K562 (cell line): ENCODE measurements around the gene ASXL2. TPM values are rescaled to one million over a fixed set of nuclear protein-coding genes. Genes with fewer than 3 reads are reported as not detected.

ENCODE experiments used
- ATAC-seq: fragments of 200-7000 bp; cut with Tn5 transposase; 3 replicates; pipeline ENCODE4 v1.9.1; 2020; ENCODE audit warnings: moderate library complexity
- BruUV-seq: library from RNA; stranded (reverse); fragments of 400-500 nt; replicated peaks from 2 replicates; lab custom pipeline; 2021; lab: Mats Ljungman, UMichigan
- CTCF ChIA-PET: fragments of 300-600 bp; formaldehyde crosslinking; extraction: SDS; loops from one replicate; lab custom pipeline; 2021; ENCODE audit warnings: low intra/inter-chr PET ratio; lab: Yijun Ruan, JAX
- POLR2A ChIA-PET: fragments of 300-600, 350-650 bp; sonication (Branson Sonifier 250); formaldehyde crosslinking; extraction: SDS; loops from one replicate; lab custom pipeline; 2021; ENCODE audit warnings: antibody characterized with exemption, inconsistent platforms; lab: Yijun Ruan, JAX
- DNase-seq, 4 experiments: peaks; one replicate each; pipeline versions ENCODE4 v3.0.0 to v3.0.0-alpha.2; 2011 to 2018; ENCODE audit warnings: low spot score in 3 of 4, mixed read lengths in 3 of 4; ENCODE audit errors: extremely low read depth in 1 of 4
- FAIRE-seq: peaks from 2 replicates; lab custom pipeline; 2011; peaks lifted over from hg19 to GRCh38; lab: Jason Lieb, UNC
- H2AFZ ChIP-seq: 2 replicates; pipeline ENCODE4 v1.6.0; 2011; ENCODE audit warnings: low read depth, low read length, control low read depth, inconsistent platforms
- H3K27ac ChIP-seq: fragments of 200-600 bp; 3 replicates; pipeline ENCODE4 v1.8.0; 2011; ENCODE audit warnings: low read depth, mild to moderate bottlenecking, control low read depth, inconsistent platforms, low read length, moderate library complexity, mixed read lengths; ENCODE audit errors: extremely low read depth
- H3K27me3 ChIP-seq, 2 experiments: fragments of 300-600 bp in 1 of 2; 2 replicates in 1 of 2; 3 replicates in 1 of 2; pipeline versions ENCODE4 v1.6.0 to v1.8.0; 2011; ENCODE audit warnings: inconsistent platforms in 2 of 2, low read length in 2 of 2, mild to moderate bottlenecking in 1 of 2, mixed read lengths in 1 of 2, moderate library complexity in 1 of 2; ENCODE audit not compliant: control insufficient read depth in 2 of 2, insufficient read depth in 2 of 2
- H3K36me3 ChIP-seq: fragments of 300-600 bp; 3 replicates; pipeline ENCODE4 v1.8.0; 2011; ENCODE audit warnings: mild to moderate bottlenecking, low read length, inconsistent platforms; ENCODE audit not compliant: control insufficient read depth, insufficient read depth
- H3K4me1 ChIP-seq, 2 experiments: fragments of 200-600 bp in 1 of 2; replicated peaks in 1 of 2; 2 replicates in 1 of 2; 3 replicates in 1 of 2; pipeline versions ENCODE4 v1.5.1 to v1.8.0; 2011; ENCODE audit warnings: inconsistent platforms in 2 of 2, low read length in 2 of 2, mild to moderate bottlenecking in 1 of 2, mixed read lengths in 1 of 2, moderate library complexity in 1 of 2; ENCODE audit not compliant: control insufficient read depth in 2 of 2, insufficient read depth in 2 of 2
- H3K4me2 ChIP-seq: 2 replicates; pipeline ENCODE4 v1.6.1; 2011; ENCODE audit warnings: low read length, control low read depth, inconsistent platforms, mixed read lengths; ENCODE audit not compliant: insufficient read depth
- H3K4me3 ChIP-seq: fragments of 200-600 bp; sonication (generic), shearing (Covaris generic); 2 replicates; pipeline ENCODE4 v1.5.1; 2016; ENCODE audit warnings: control low read depth, inconsistent platforms
- H3K79me2 ChIP-seq: fragments of 200-600 bp; 3 replicates; pipeline ENCODE4 v1.8.0; 2011; ENCODE audit warnings: low read length, inconsistent platforms; ENCODE audit not compliant: control insufficient read depth, insufficient read depth
- H3K9ac ChIP-seq, 2 experiments: 2 replicates each; pipeline versions ENCODE4 v1.6.0 to v1.6.1; 2011; ENCODE audit warnings: low read depth in 2 of 2, low read length in 2 of 2, control low read depth in 1 of 2, inconsistent platforms in 1 of 2, mild to moderate bottlenecking in 1 of 2, mixed read lengths in 1 of 2; ENCODE audit not compliant: insufficient read depth in 1 of 2
- H3K9me1 ChIP-seq: one replicate; pipeline ENCODE4 v1.6.0; 2011; ENCODE audit warnings: inconsistent platforms, mild to moderate bottlenecking, low read length, moderate library complexity; ENCODE audit not compliant: control insufficient read depth, insufficient read depth
- H3K9me3 ChIP-seq: replicated peaks from 2 replicates; pipeline ENCODE4 v1.5.1; 2011; ENCODE audit warnings: low read depth, low read length, inconsistent platforms; ENCODE audit not compliant: control insufficient read depth, insufficient read depth
- H4K20me1 ChIP-seq: replicated peaks from 2 replicates; pipeline ENCODE4 v1.6.1; 2011; ENCODE audit warnings: low read length, inconsistent platforms, mixed read lengths; ENCODE audit not compliant: control insufficient read depth, insufficient read depth
- GABPB2 ChIP-seq: fragments of 250-450 bp; sonication (Bioruptor Pico); conservative IDR thresholded peaks from 2 replicates; pipeline ENCODE4 v1.5.1; 2021; ENCODE audit warnings: mild to moderate bottlenecking
- MXI1 ChIP-seq: IDR thresholded peaks from 2 replicates; pipeline ENCODE4 v1.6.1; 2011; ENCODE audit warnings: low read depth, mild to moderate bottlenecking, improper control_type of control experiment, low read length
- NELFE ChIP-seq: IDR thresholded peaks from 2 replicates; pipeline ENCODE4 v1.6.1; 2011; ENCODE audit warnings: mild to moderate bottlenecking; ENCODE audit not compliant: insufficient read depth, insufficient read length
- ZNF217 ChIP-seq: sonication (generic); formaldehyde crosslinking; IDR thresholded peaks from 2 replicates; pipeline ENCODE4 v1.8.0; 2022; ENCODE audit warnings: mild to moderate bottlenecking, missing genetic modification reagents
- WGBS: fragments of 100-300 bp; shearing (Covaris generic); methylation state at CpG from one replicate; pipeline ENCODE4 v1.1.6; 2016; ENCODE audit warnings: low coverage, mixed read lengths; ENCODE audit not compliant: insufficient coverage; ENCODE audit errors: missing lambda C conversion rate; 5-methylcytosine and 5-hydroxymethylcytosine counted together
- in situ Hi-C: fragments of 300-500 bp; cut with MboI; formaldehyde crosslinking; loops from 4 replicates; pipeline ENCODE4 v1.15.0; 2018; ENCODE audit warnings: inconsistent platforms, mixed read lengths
- intact Hi-C: fragments of 100-400 bp; cut with micrococcal nuclease; formaldehyde crosslinking; loops from 2 replicates; pipeline ENCODE4 v1.14.2; 2022
- polyA plus RNA-seq, 8 experiments: library from polyadenylated mRNA; depleted of rRNA in 4 of 8; stranded (reverse) in 5 of 8; unstranded in 3 of 8; fragments of >200 nt; fragmentation: Nextera tagmentation in 2 of 8; fragmentation: Illumina TruSeq in 1 of 8; extraction: Ambion mirVana in 2 of 8; extraction: Trizol in 1 of 8; gene quantifications; 2 replicates each; pipeline versions ENCODE4 v1.2.1 to v1.2.3, GENCODE V29; 2011 to 2014; ENCODE audit warnings: inconsistent platforms in 1 of 8, missing spikeins in 1 of 8
- total RNA-seq, 7 experiments: library from RNA; depleted of rRNA in 6 of 7; stranded (reverse); fragments of >200 nt in 6 of 7; fragmentation: Illumina TruSeq in 2 of 7; extraction: Trizol in 2 of 7; gene quantifications; 2 replicates each; pipeline versions ENCODE4 v1.2.1 to v1.2.3, GENCODE V29; 2011 to 2021; ENCODE audit warnings: low replicate concordance in 1 of 7
- TF ChIP-seq, protein P1 (sequence below): fragments of 250-450 bp; sonication (Bioruptor Pico); IDR thresholded peaks from 2 replicates; pipeline ENCODE4 v1.5.0; 2021
- TF ChIP-seq, protein P2 (sequence below), 2 experiments: IDR thresholded peaks; 2 replicates each; pipeline ENCODE4 v1.6.1; 2011; ENCODE audit warnings: borderline replicate concordance in 1 of 2, control low read depth in 1 of 2, low read depth in 1 of 2, low read length in 1 of 2, mild to moderate bottlenecking in 1 of 2, mixed read lengths in 1 of 2, moderate library complexity in 1 of 2; ENCODE audit not compliant: insufficient read depth in 1 of 2, insufficient read length in 1 of 2, poor library complexity in 1 of 2, severe bottlenecking in 1 of 2; ENCODE audit errors: extremely low read depth in 1 of 2
- TF ChIP-seq, protein P3 (sequence below): fragments of 150-350 bp; conservative IDR thresholded peaks from 2 replicates; pipeline ENCODE4 v1.6.1; 2014; ENCODE audit warnings: low read length
- TF ChIP-seq, protein P4 (sequence below): fragments of 250-450 bp; sonication (Bioruptor Pico); IDR thresholded peaks from 2 replicates; pipeline ENCODE4 v1.4.0; 2020; ENCODE audit warnings: mild to moderate bottlenecking

ASXL2 gene
- total and polyA plus RNA-seq, 9 of the 15 experiments (the other 6 are each of a cell fraction or from before 2014, with no cell fraction given), result 2.2 to 25.9 (median 9.0) TPM

DNA sequence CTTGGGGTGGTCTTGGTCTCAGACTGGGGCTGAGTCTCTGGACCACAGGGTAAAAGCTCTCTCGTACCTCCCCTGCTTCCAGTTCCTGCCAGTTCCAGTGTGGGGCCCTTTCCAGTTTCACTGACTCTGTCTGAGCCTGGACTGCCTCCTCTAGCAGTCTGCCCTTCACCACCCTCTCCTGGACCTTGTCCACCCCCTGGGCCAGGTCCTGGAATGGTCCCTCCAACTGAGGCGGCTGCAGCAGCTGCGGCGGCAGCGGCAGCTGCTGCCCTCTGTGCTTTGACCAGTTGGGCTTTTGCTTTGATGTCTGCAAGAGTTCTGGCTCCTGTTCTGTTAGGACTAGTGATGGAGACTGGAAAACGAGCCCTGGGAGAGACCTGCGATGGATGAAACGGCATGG is 134.2 kb downstream of the ASXL2 start:
- DNase-seq, result no peak
- no peaks in the 10 kb centered on the region for H3K4me1 ChIP-seq
- no peak for FAIRE-seq
- no peaks in the 10 kb centered on the region for H3K27me3 ChIP-seq
- no peak overlapping the region for H3K4me3 ChIP-seq
- intact Hi-C loops, result no loop called here
- no TSS peak for BruUV-seq
- H3K9me1 ChIP-seq, result no peaks in the 10 kb centered on the region
- no peak for ATAC-seq
- no peak overlapping the region for H3K9ac ChIP-seq
- H3K4me2 ChIP-seq, result no peak overlapping the region
- H3K9me3 ChIP-seq, result no peaks in the 10 kb centered on the region
- POLR2A ChIA-PET, result interaction anchor here (1.0 kb wide), 1 partner anchor 500 kb away, joined by 4 read pairs; the partner anchor contains the start of gene HADHA
- in situ Hi-C loops, result no loop called here
- peaks cover 55% of the 10 kb centered on the region for H3K36me3 ChIP-seq
- peaks cover 2% of the 10 kb centered on the region; the same call in 1 of the 2 replicates for H4K20me1 ChIP-seq
- 97% methylated on average over 8 of the region's 8 CpGs for WGBS
- TF ChIP-seq, protein P1, sequence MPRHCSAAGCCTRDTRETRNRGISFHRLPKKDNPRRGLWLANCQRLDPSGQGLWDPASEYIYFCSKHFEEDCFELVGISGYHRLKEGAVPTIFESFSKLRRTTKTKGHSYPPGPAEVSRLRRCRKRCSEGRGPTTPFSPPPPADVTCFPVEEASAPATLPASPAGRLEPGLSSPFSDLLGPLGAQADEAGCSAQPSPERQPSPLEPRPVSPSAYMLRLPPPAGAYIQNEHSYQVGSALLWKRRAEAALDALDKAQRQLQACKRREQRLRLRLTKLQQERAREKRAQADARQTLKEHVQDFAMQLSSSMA (CRISPR knock-in tag), result no peak
- TF ChIP-seq, protein P2, sequence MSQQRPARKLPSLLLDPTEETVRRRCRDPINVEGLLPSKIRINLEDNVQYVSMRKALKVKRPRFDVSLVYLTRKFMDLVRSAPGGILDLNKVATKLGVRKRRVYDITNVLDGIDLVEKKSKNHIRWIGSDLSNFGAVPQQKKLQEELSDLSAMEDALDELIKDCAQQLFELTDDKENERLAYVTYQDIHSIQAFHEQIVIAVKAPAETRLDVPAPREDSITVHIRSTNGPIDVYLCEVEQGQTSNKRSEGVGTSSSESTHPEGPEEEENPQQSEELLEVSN (IDR thresholded peaks at IDR 0.05; ENCODE audit: borderline replicate concordance in 1 of 2, extremely low read depth in 1 of 2, insufficient read depth in 1 of 2, insufficient read length in 1 of 2, low read depth in 1 of 2, low read length in 1 of 2, poor library complexity in 1 of 2, severe bottlenecking in 1 of 2), result no peak
- no peak for TF ChIP-seq GABPB2
- TF ChIP-seq NELFE, result no peak
- TF ChIP-seq, protein P3, sequence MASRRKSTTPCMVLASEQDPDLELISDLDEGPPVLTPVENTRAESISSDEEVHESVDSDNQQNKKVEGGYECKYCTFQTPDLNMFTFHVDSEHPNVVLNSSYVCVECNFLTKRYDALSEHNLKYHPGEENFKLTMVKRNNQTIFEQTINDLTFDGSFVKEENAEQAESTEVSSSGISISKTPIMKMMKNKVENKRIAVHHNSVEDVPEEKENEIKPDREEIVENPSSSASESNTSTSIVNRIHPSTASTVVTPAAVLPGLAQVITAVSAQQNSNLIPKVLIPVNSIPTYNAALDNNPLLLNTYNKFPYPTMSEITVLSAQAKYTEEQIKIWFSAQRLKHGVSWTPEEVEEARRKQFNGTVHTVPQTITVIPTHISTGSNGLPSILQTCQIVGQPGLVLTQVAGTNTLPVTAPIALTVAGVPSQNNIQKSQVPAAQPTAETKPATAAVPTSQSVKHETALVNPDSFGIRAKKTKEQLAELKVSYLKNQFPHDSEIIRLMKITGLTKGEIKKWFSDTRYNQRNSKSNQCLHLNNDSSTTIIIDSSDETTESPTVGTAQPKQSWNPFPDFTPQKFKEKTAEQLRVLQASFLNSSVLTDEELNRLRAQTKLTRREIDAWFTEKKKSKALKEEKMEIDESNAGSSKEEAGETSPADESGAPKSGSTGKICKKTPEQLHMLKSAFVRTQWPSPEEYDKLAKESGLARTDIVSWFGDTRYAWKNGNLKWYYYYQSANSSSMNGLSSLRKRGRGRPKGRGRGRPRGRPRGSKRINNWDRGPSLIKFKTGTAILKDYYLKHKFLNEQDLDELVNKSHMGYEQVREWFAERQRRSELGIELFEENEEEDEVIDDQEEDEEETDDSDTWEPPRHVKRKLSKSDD, result no peak
- TF ChIP-seq, protein P4, sequence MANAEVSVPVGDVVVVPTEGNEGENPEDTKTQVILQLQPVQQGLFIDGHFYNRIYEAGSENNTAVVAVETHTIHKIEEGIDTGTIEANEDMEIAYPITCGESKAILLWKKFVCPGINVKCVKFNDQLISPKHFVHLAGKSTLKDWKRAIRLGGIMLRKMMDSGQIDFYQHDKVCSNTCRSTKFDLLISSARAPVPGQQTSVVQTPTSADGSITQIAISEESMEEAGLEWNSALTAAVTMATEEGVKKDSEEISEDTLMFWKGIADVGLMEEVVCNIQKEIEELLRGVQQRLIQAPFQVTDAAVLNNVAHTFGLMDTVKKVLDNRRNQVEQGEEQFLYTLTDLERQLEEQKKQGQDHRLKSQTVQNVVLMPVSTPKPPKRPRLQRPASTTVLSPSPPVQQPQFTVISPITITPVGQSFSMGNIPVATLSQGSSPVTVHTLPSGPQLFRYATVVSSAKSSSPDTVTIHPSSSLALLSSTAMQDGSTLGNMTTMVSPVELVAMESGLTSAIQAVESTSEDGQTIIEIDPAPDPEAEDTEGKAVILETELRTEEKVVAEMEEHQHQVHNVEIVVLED (CRISPR knock-in tag), result no peak
- TF ChIP-seq ZNF217 (CRISPR knock-in tag), result no peak
- TF ChIP-seq MXI1, result no peak
- TF ChIP-seq, all 486 proteins: peak for 0
- H2AFZ ChIP-seq, result no peak overlapping the region
- no peak overlapping the region for H3K27ac ChIP-seq
- CTCF ChIA-PET, result no interaction called here
- no peaks in the 10 kb centered on the region for H3K79me2 ChIP-seq
